Sigmoid colon (tissue), 7 donors: ENCODE data around the gene CACNA1C. TPM values are rescaled to one million over a fixed set of nuclear protein-coding genes. Genes with fewer than 3 reads are reported as not detected.

ENCODE experiments used
- DNase-seq: peaks from one replicate; pipeline ENCODE4 v3.0.0-alpha.2; 2019
- H3K27ac ChIP-seq, 4 donors: fragments of 200-600 bp; sonication (generic); one replicate each; pipeline ENCODE4 v1.5.1; 2016 to 2019; ENCODE audit warnings: mild to moderate bottlenecking in 1 of 4
- H3K27me3 ChIP-seq, 3 donors: fragments of 200-600 bp; sonication (generic); one replicate each; pipeline ENCODE4 v1.5.1; 2019; ENCODE audit warnings: mild to moderate bottlenecking in 1 of 3
- H3K36me3 ChIP-seq, 4 donors: fragments of 200-600 bp; sonication (generic); one replicate each; pipeline ENCODE4 v1.5.1; 2016 to 2019
- H3K4me1 ChIP-seq, 4 donors: fragments of 200-600 bp; sonication (generic); one replicate each; pipeline ENCODE4 v1.5.1; 2017 to 2019
- H3K4me3 ChIP-seq, 4 donors: fragments of 200-600 bp; sonication (generic); one replicate each; pipeline ENCODE4 v1.5.1; 2017 to 2019; ENCODE audit warnings: mild to moderate bottlenecking in 2 of 4, moderate library complexity in 1 of 4
- H3K9me3 ChIP-seq, 4 donors: fragments of 200-600 bp in 3 of 4; sonication (generic) in 3 of 4; one replicate each; pipeline versions ENCODE4 v1.5.1 to v1.6.1; 2013 to 2019
- CTCF ChIP-seq, 4 experiments: fragments of 450-650 bp in 3 of 4; fragments of 200-600 bp in 1 of 4; IDR thresholded peaks; one replicate each; pipeline ENCODE4 v1.5.1; 2016 to 2019; ENCODE audit warnings: antibody characterized with exemption in 4 of 4, mild to moderate bottlenecking in 3 of 4, moderate library complexity in 2 of 4
- EP300 ChIP-seq, 4 donors: sonication (generic); formaldehyde crosslinking; IDR thresholded peaks; one replicate each; pipeline ENCODE4 v1.6.1; 2017; ENCODE audit warnings: antibody characterized with exemption in 4 of 4
- POLR2A ChIP-seq, 2 donors: fragments of 450-650 bp; IDR thresholded peaks; one replicate each; pipeline ENCODE4 v1.6.1; 2016; ENCODE audit warnings: antibody characterized with exemption in 2 of 2, mild to moderate bottlenecking in 2 of 2, moderate library complexity in 2 of 2
- POLR2AphosphoS5 ChIP-seq, 4 donors: sonication (generic); formaldehyde crosslinking; IDR thresholded peaks; one replicate each; pipeline ENCODE4 v1.6.1; 2017; ENCODE audit warnings: antibody characterized with exemption in 4 of 4
- WGBS, 2 donors: extraction: QIAGEN DNeasy Blood & Tissue Kit; methylation state at CpG; one replicate each; pipeline ENCODE4 v1.1.7; 2013; 5-methylcytosine and 5-hydroxymethylcytosine counted together
- intact Hi-C: fragments of 100-400 bp; cut with DNase I; formaldehyde crosslinking; loops from one replicate; pipeline ENCODE4 v1.15.1; 2023
- polyA plus RNA-seq, 3 donors: library from polyadenylated mRNA; stranded (reverse); fragments of 200-250 nt; gene quantifications; one replicate each; pipeline ENCODE4 v1.2.3, GENCODE V29; 2013
- total RNA-seq, 4 donors: library from RNA; depleted of rRNA; stranded (reverse); fragments of >200 nt; gene quantifications; one replicate each; pipeline ENCODE4 v1.1.0, GENCODE V29; 2016
- donor health status: healthy with polysubstance abuse.
- donor health status: Bipolar disorder and iron deficiency.
- donor health status: healthy.

Gene CACNA1C
- total and polyA plus RNA-seq, 7 donors: 0.46 to 213 (median 62.0) TPM

GRCh38 chr12:2410496-2410895 lies 357.7 kb downstream of the CACNA1C start:
- intact Hi-C loops: no loop called here
- Histone ChIP-seq H3K36me3 (no peaks in the 10 kb centered on the region), H3K4me3 (no peak overlapping the region), H3K27ac (peak overlapping the region in 3 of 4 donors; percentile 61 to 94 (median 71)), H3K9me3 (no peaks in the 10 kb centered on the region), H3K4me1 (peaks cover 0 to 65% (median 52%) of the 10 kb centered on the region in 4 donors), H3K27me3 (no peaks in the 10 kb centered on the region)
- TF ChIP-seq EP300 (IDR thresholded peaks at IDR 0.05) (no peak), POLR2AphosphoS5 (IDR thresholded peaks at IDR 0.05) (no peak), CTCF (IDR thresholded peaks at IDR 0.05) (no peak), POLR2A (IDR thresholded peaks at IDR 0.05) (no peak)
- 89% methylated on average over 10 of the region's 10 CpGs for WGBS, 2 donors
- DNase-seq: peak; percentile 26

- intact Hi-C loops: no loop called here
- peak; percentile 61 for DNase-seq
- peak overlapping the region in 3 of 4 donors; percentile 61 to 94 (median 71) for H3K27ac ChIP-seq
- 89 to 92% methylated on average over 7 of the region's 7 CpGs for whole genome bisulfite sequencing, 2 donors
- H3K4me1 ChIP-seq: peaks cover 0 to 70% (median 52%) of the 10 kb centered on the region in 4 donors
- no peaks in the 10 kb centered on the region for H3K9me3 ChIP-seq
- H3K4me3 ChIP-seq: no peak overlapping the region
- H3K27me3 ChIP-seq: no peaks in the 10 kb centered on the region
- no peaks in the 10 kb centered on the region for H3K36me3 ChIP-seq
- no peak for TF ChIP-seq POLR2A (IDR thresholded peaks at IDR 0.05)
- peak in 1 of 4 experiments; percentile 8 for TF ChIP-seq CTCF (IDR thresholded peaks at IDR 0.05)
Observed at GRCh38 chr12:2411011-2411410, 358.2 kb downstream of the CACNA1C start.

- H3K27me3 ChIP-seq: no peaks in the 10 kb centered on the region
- no peak overlapping the region for H3K4me3 ChIP-seq
- WGBS, 2 donors: 83 to 86% methylated on average over 12 of the region's 12 CpGs
- intact Hi-C loops: no loop called here
- TF ChIP-seq EP300 (IDR thresholded peaks at IDR 0.05) (no peak), CTCF (IDR thresholded peaks at IDR 0.05) (no peak), POLR2AphosphoS5 (IDR thresholded peaks at IDR 0.05) (no peak), POLR2A (IDR thresholded peaks at IDR 0.05) (no peak)
- H3K27ac ChIP-seq: peak overlapping the region in 3 of 4 donors; percentile 61 to 94 (median 71)
- no peaks in the 10 kb centered on the region for H3K36me3 ChIP-seq
- H3K4me1 ChIP-seq: peaks cover 0 to 71% (median 53%) of the 10 kb centered on the region in 4 donors
- peak; percentile 56 for DNase-seq
- H3K9me3 ChIP-seq: no peaks in the 10 kb centered on the region
Observed at GRCh38 chr12:2411616-2412304, 359.0 kb downstream of the CACNA1C start.

GRCh38 chr12:2412305-2412643 lies 359.5 kb downstream of the CACNA1C start:
- H3K4me1 ChIP-seq: peaks cover 0 to 73% (median 56%) of the 10 kb centered on the region in 4 donors
- no peaks in the 10 kb centered on the region for H3K36me3 ChIP-seq
- intact Hi-C loops: no loop called here
- H3K27me3 ChIP-seq: no peaks in the 10 kb centered on the region
- 85 to 89% methylated on average over 9 of the region's 9 CpGs for whole genome bisulfite sequencing, 2 donors
- DNase-seq: peak; percentile 60
- TF ChIP-seq POLR2AphosphoS5 (IDR thresholded peaks at IDR 0.05) (no peak), POLR2A (IDR thresholded peaks at IDR 0.05) (no peak), EP300 (IDR thresholded peaks at IDR 0.05) (no peak), CTCF (IDR thresholded peaks at IDR 0.05) (no peak)
- H3K4me3 ChIP-seq: no peak overlapping the region
- H3K9me3 ChIP-seq: no peaks in the 10 kb centered on the region
- H3K27ac ChIP-seq: peak overlapping the region in 3 of 4 donors; percentile 61 to 94 (median 71)

GRCh38 chr12:2413301-2413700 lies 360.5 kb downstream of the CACNA1C start:
- Histone ChIP-seq H3K27me3 (no peaks in the 10 kb centered on the region), H3K36me3 (no peaks in the 10 kb centered on the region), H3K4me3 (no peak overlapping the region), H3K9me3 (no peaks in the 10 kb centered on the region), H3K4me1 (peaks cover 0 to 83% (median 63%) of the 10 kb centered on the region in 4 donors), H3K27ac (peak overlapping the region in 1 of 4 donors; percentile 94)
- TF ChIP-seq POLR2A (IDR thresholded peaks at IDR 0.05) (no peak), CTCF (IDR thresholded peaks at IDR 0.05) (no peak), EP300 (IDR thresholded peaks at IDR 0.05) (no peak), POLR2AphosphoS5 (IDR thresholded peaks at IDR 0.05) (no peak)
- no peak for DNase-seq
- WGBS, 2 donors: 95% methylated on average over 8 of the region's 8 CpGs
- intact Hi-C loops: no loop called here
